ENCODE measurements around the gene GALNT18.

GALNT18 gene

GRCh38 chr11:11419747-11420146 is 202.1 kb downstream of the GALNT18 start:
- H3K9me3 ChIP-seq, result no peaks in the 10 kb centered on the region
- no peaks in the 10 kb centered on the region for H3K36me3 ChIP-seq
- no peak overlapping the region for H3K4me3 ChIP-seq (ENCODE audit: low read depth, low read length)
- TF ChIP-seq CTCF (IDR thresholded peaks at IDR 0.05; ENCODE audit: low read depth, low read length), result no peak
- DNase-seq, result no peak
- H3K27me3 ChIP-seq, result no peaks in the 10 kb centered on the region
- no peaks in the 10 kb centered on the region for H3K4me1 ChIP-seq

GRCh38 chr11:11416917-11417316 is 204.9 kb downstream of the GALNT18 start:
- H3K9me3 ChIP-seq, result no peaks in the 10 kb centered on the region
- no peaks in the 10 kb centered on the region for H3K36me3 ChIP-seq
- no peak for DNase-seq
- H3K4me1 ChIP-seq, result no peaks in the 10 kb centered on the region
- TF ChIP-seq CTCF (IDR thresholded peaks at IDR 0.05; ENCODE audit: low read depth, low read length), result no peak
- no peaks in the 10 kb centered on the region for H3K27me3 ChIP-seq
- H3K4me3 ChIP-seq (ENCODE audit: low read depth, low read length), result no peak overlapping the region

- no peak for TF ChIP-seq CTCF (IDR thresholded peaks at IDR 0.05; ENCODE audit: low read depth, low read length)
- H3K27me3 ChIP-seq, result no peaks in the 10 kb centered on the region
- H3K9me3 ChIP-seq, result no peaks in the 10 kb centered on the region
- no peaks in the 10 kb centered on the region for H3K36me3 ChIP-seq
- H3K4me1 ChIP-seq, result no peaks in the 10 kb centered on the region
- H3K4me3 ChIP-seq (ENCODE audit: low read depth, low read length), result no peak overlapping the region
- DNase-seq, result no peak
Measured at GRCh38 chr11:11416502-11416901, 205.3 kb downstream of the GALNT18 start.

- no peaks in the 10 kb centered on the region for H3K9me3 ChIP-seq
- no peak for DNase-seq
- H3K36me3 ChIP-seq, result no peaks in the 10 kb centered on the region
- no peak for TF ChIP-seq CTCF (IDR thresholded peaks at IDR 0.05; ENCODE audit: low read depth, low read length)
- H3K4me3 ChIP-seq (ENCODE audit: low read depth, low read length), result no peak overlapping the region
- H3K27me3 ChIP-seq, result no peaks in the 10 kb centered on the region
- no peaks in the 10 kb centered on the region for H3K4me1 ChIP-seq
Measured at GRCh38 chr11:11415901-11416300, 205.9 kb downstream of the GALNT18 start.

GRCh38 chr11:11414996-11415395 is 206.8 kb downstream of the GALNT18 start:
- no peaks in the 10 kb centered on the region for H3K9me3 ChIP-seq
- no peak overlapping the region for H3K4me3 ChIP-seq (ENCODE audit: low read depth, low read length)
- H3K36me3 ChIP-seq, result no peaks in the 10 kb centered on the region
- no peak for DNase-seq
- no peak for TF ChIP-seq CTCF (IDR thresholded peaks at IDR 0.05; ENCODE audit: low read depth, low read length)
- H3K4me1 ChIP-seq, result no peaks in the 10 kb centered on the region; the same call in 1 of the 2 replicates
- H3K27me3 ChIP-seq, result no peaks in the 10 kb centered on the region

- H3K9me3 ChIP-seq, result no peaks in the 10 kb centered on the region
- H3K27me3 ChIP-seq, result no peaks in the 10 kb centered on the region
- no peaks in the 10 kb centered on the region for H3K36me3 ChIP-seq
- DNase-seq, result no peak
- no peaks in the 10 kb centered on the region; the same call in none of the 2 replicates for H3K4me1 ChIP-seq
- H3K4me3 ChIP-seq (ENCODE audit: low read depth, low read length), result no peak overlapping the region
- TF ChIP-seq CTCF (IDR thresholded peaks at IDR 0.05; ENCODE audit: low read depth, low read length), result no peak
Measured at GRCh38 chr11:11413776-11414175, 208.0 kb downstream of the GALNT18 start.
